Testis (tissue), 3 donors: ENCODE data around the gene SAP30BP. TPM values are rescaled to one million over a fixed set of nuclear protein-coding genes. Genes with fewer than 3 reads are reported as not detected.

Source experiments
- DNase-seq: peaks from one replicate; pipeline ENCODE4 v3.0.0-alpha.2; 2019
- H3K27ac ChIP-seq, 2 donors: fragments of 200-600 bp; sonication (generic); one replicate each; pipeline ENCODE4 v1.5.1; 2019
- H3K27me3 ChIP-seq: fragments of 200-600 bp; sonication (generic); one replicate; pipeline ENCODE4 v1.5.1; 2019
- H3K36me3 ChIP-seq: fragments of 200-600 bp; sonication (generic); one replicate; pipeline ENCODE4 v1.5.1; 2017; ENCODE audit warnings: low read depth; ENCODE audit errors: missing control alignments
- H3K4me1 ChIP-seq: fragments of 200-600 bp; sonication (generic); one replicate; pipeline ENCODE4 v1.5.1; 2019
- H3K4me3 ChIP-seq, 2 donors: fragments of 200-600 bp; sonication (generic); one replicate each; pipeline ENCODE4 v1.5.1; 2017 to 2019
- H3K9me3 ChIP-seq: fragments of 200-600 bp; sonication (generic); one replicate; pipeline ENCODE4 v1.5.1; 2017
- CTCF ChIP-seq, 3 experiments: fragments of 450-650 bp in 2 of 3; fragments of 200-600 bp in 1 of 3; sonication (generic) in 1 of 3; IDR thresholded peaks; one replicate each; pipeline ENCODE4 v1.5.1; 2016 to 2019; ENCODE audit warnings: antibody characterized with exemption in 3 of 3, mild to moderate bottlenecking in 2 of 3, moderate library complexity in 1 of 3
- POLR2A ChIP-seq: fragments of 450-650 bp; IDR thresholded peaks from one replicate; pipeline ENCODE4 v1.6.1; 2017; ENCODE audit warnings: antibody characterized with exemption, mild to moderate bottlenecking, moderate library complexity
- WGBS, 2 donors: methylation state at CpG; one replicate each; pipeline ENCODE4 v1.1.5; 2018; 5-methylcytosine and 5-hydroxymethylcytosine counted together
- intact Hi-C: fragments of 100-400 bp; cut with DNase I; formaldehyde crosslinking; loops from one replicate; pipeline ENCODE4 v1.15.1; 2023; ENCODE audit warnings: low total_unique reads
- polyA plus RNA-seq: library from polyadenylated mRNA; stranded (reverse); fragments of 350-450 nt; fragmentation: Illumina TruSeq; extraction: RNeasy Lipid Tissue Mini Kit (QIAGEN cat#74804); gene quantifications from one replicate; pipeline ENCODE4 v1.2.3, GENCODE V29; 2014; ENCODE audit warnings: low read depth, low replicate concordance; ENCODE audit not compliant: insufficient read depth
- total RNA-seq, 2 donors: library from RNA; depleted of rRNA; stranded (reverse); fragments of >200 nt; gene quantifications; one replicate each; pipeline ENCODE4 v1.2.3, GENCODE V29; 2016

Gene SAP30BP
- total and polyA plus RNA-seq, 3 donors from 2014 or later, result 78.4 to 95.9 (median 86.9) TPM

- no peak for TF ChIP-seq POLR2A
- no peak for TF ChIP-seq CTCF (IDR thresholded peaks at IDR 0.05)
- intact Hi-C loops, result no loop called here
- H3K9me3 ChIP-seq, result no peaks in the 10 kb centered on the region
- no peak overlapping the region for H3K4me3 ChIP-seq
- no peaks in the 10 kb centered on the region for H3K27me3 ChIP-seq
- no peak overlapping the region for H3K27ac ChIP-seq
- H3K4me1 ChIP-seq, result no peaks in the 10 kb centered on the region
- no peaks in the 10 kb centered on the region for H3K36me3 ChIP-seq
- WGBS, 2 donors, result 89 to 96% methylated on average over 5 to 7 of the region's 7 CpGs
- no peak for DNase-seq
These were observed 62.2 kb downstream of the SAP30BP start for GRCh38 chr17:75729351-75729750.

- Histone ChIP-seq H3K9me3 (no peaks in the 10 kb centered on the region), H3K4me1 (no peaks in the 10 kb centered on the region), H3K27me3 (no peaks in the 10 kb centered on the region), H3K36me3 (no peaks in the 10 kb centered on the region), H3K27ac (no peak overlapping the region), H3K4me3 (no peak overlapping the region)
- 92 to 96% methylated on average over 8 to 18 of the region's 24 CpGs for WGBS, 2 donors
- DNase-seq, result no peak
- TF ChIP-seq POLR2A, result no peak
- no peak for TF ChIP-seq CTCF (IDR thresholded peaks at IDR 0.05)
- intact Hi-C loops, result no loop called here
These were observed 62.9 kb downstream of the SAP30BP start for GRCh38 chr17:75730065-75730464.

- intact Hi-C loops, result no loop called here
- TF ChIP-seq POLR2A (no peak), CTCF (IDR thresholded peaks at IDR 0.05) (no peak)
- no peak for DNase-seq
These were observed 64.1 kb downstream of the SAP30BP start for GRCh38 chr17:75731086-75731715.

GRCh38 chr17:75731716-75732498 is 64.8 kb downstream of the SAP30BP start:
- Histone ChIP-seq H3K27ac (no peak overlapping the region), H3K4me3 (no peak overlapping the region), H3K27me3 (no peaks in the 10 kb centered on the region), H3K36me3 (no peaks in the 10 kb centered on the region), H3K4me1 (no peaks in the 10 kb centered on the region), H3K9me3 (no peaks in the 10 kb centered on the region)
- intact Hi-C loops, result no loop called here
- TF ChIP-seq POLR2A (no peak), CTCF (IDR thresholded peaks at IDR 0.05) (no peak)
- DNase-seq, result no peak
- 91 to 97% methylated on average over 3 to 31 of the region's 31 CpGs for WGBS, 2 donors

More at GRCh38 chr17:75731086-75731715, 64.1 kb downstream of the SAP30BP start:
- H3K27ac ChIP-seq, result no peak overlapping the region
- H3K36me3 ChIP-seq, result no peaks in the 10 kb centered on the region
- H3K27me3 ChIP-seq, result no peaks in the 10 kb centered on the region
- H3K4me1 ChIP-seq, result no peaks in the 10 kb centered on the region
- H3K4me3 ChIP-seq, result no peak overlapping the region
- no peaks in the 10 kb centered on the region for H3K9me3 ChIP-seq
- 91 to 95% methylated on average over 15 to 26 of the region's 26 CpGs for WGBS, 2 donors
